IMR-90 (cell line): ENCODE data around the gene SYCE3. TPM values are rescaled to one million over a fixed set of nuclear protein-coding genes. Genes with fewer than 3 reads are reported as not detected.

Experiments
- ATAC-seq: fragments of 200-7000 bp; cut with Tn5 transposase; 2 replicates; pipeline ENCODE4 v1.9.1; 2020; ENCODE audit warnings: low read depth, mild to moderate bottlenecking, moderate library complexity
- BruUV-seq: library from RNA; stranded (reverse); fragments of 400-500 nt; replicated peaks from 2 replicates; lab custom pipeline; 2021; lab: Mats Ljungman, UMichigan
- CTCF ChIA-PET: fragments of 300-600 bp; formaldehyde crosslinking; extraction: SDS; loops from one replicate; lab custom pipeline; 2021; ENCODE audit warnings: antibody characterized with exemption; lab: Yijun Ruan, JAX
- POLR2A ChIA-PET: fragments of 300-600 bp; sonication (Branson Sonifier 250); formaldehyde crosslinking; loops from one replicate; lab custom pipeline; 2022; ENCODE audit warnings: antibody characterized with exemption; ENCODE audit not compliant: unreplicated experiment; lab: Charles Lee
- DNase-seq: peaks from one replicate; pipeline ENCODE4 v3.0.0; 2013
- H2AFZ ChIP-seq: replicated peaks from 2 replicates; pipeline ENCODE3; 2013; ENCODE audit warnings: low read length, mild to moderate bottlenecking; ENCODE audit not compliant: poor library complexity
- H2AK5ac ChIP-seq: 2 replicates; pipeline ENCODE4 v1.6.1; 2013; ENCODE audit warnings: low read depth, low read length, inconsistent platforms
- H2AK9ac ChIP-seq: replicated peaks from 2 replicates; pipeline ENCODE3; 2013; ENCODE audit warnings: mild to moderate bottlenecking, low read depth, low read length, moderate library complexity; ENCODE audit not compliant: poor library complexity
- H2BK120ac ChIP-seq: 2 replicates; pipeline ENCODE4 v1.6.1; 2013; ENCODE audit warnings: low read depth, low read length, inconsistent platforms
- H2BK15ac ChIP-seq: 3 replicates; pipeline ENCODE4 v1.6.1; 2013; ENCODE audit warnings: low read depth, low read length, inconsistent platforms
- H2BK20ac ChIP-seq: 2 replicates; pipeline ENCODE4 v1.6.1; 2013; ENCODE audit warnings: low read depth, mild to moderate bottlenecking, inconsistent platforms, low read length, moderate library complexity
- H2BK5ac ChIP-seq: 2 replicates; pipeline ENCODE4 v1.6.1; 2013; ENCODE audit warnings: mild to moderate bottlenecking, low read depth, low read length, inconsistent platforms; ENCODE audit not compliant: poor library complexity, severe bottlenecking
- H3K14ac ChIP-seq: replicated peaks from 2 replicates; pipeline ENCODE4 v1.6.1; 2013; ENCODE audit warnings: low read depth, low read length, inconsistent platforms
- H3K18ac ChIP-seq: 2 replicates; pipeline ENCODE4 v1.6.1; 2013; ENCODE audit warnings: low read depth, low read length, control low read depth
- H3K23ac ChIP-seq: 2 replicates; pipeline ENCODE4 v1.6.1; 2013; ENCODE audit warnings: low read depth, low read length, inconsistent platforms
- H3K27ac ChIP-seq: 2 replicates; pipeline ENCODE4 v1.5.1; 2013; ENCODE audit warnings: mild to moderate bottlenecking, control low read depth, low read length; ENCODE audit not compliant: insufficient read depth
- H3K27me3 ChIP-seq: 2 replicates; pipeline ENCODE4 v1.6.1; 2013; ENCODE audit warnings: low read length; ENCODE audit not compliant: control insufficient read depth, insufficient read depth
- H3K36me3 ChIP-seq: 2 replicates; pipeline ENCODE4 v1.6.1; 2013; ENCODE audit warnings: low read length, mixed read lengths; ENCODE audit not compliant: control insufficient read depth, insufficient read depth
- H3K4ac ChIP-seq: 2 replicates; pipeline ENCODE4 v1.6.1; 2013; ENCODE audit warnings: low read depth, low read length, inconsistent platforms
- H3K4me1 ChIP-seq: 2 replicates; pipeline ENCODE4 v1.6.1; 2013; ENCODE audit warnings: low read length, mixed read lengths; ENCODE audit not compliant: control insufficient read depth, insufficient read depth
- H3K4me2 ChIP-seq: 2 replicates; pipeline ENCODE4 v1.6.1; 2013; ENCODE audit warnings: low read depth, mild to moderate bottlenecking, control low read depth, low read length, moderate library complexity
- H3K4me3 ChIP-seq: 2 replicates; pipeline ENCODE4 v1.5.1; 2013; ENCODE audit warnings: low read depth, mild to moderate bottlenecking, control low read depth, low read length, moderate library complexity; ENCODE audit not compliant: insufficient read depth
- H3K56ac ChIP-seq: 2 replicates; pipeline ENCODE4 v1.6.1; 2013; ENCODE audit warnings: low read length, inconsistent platforms; ENCODE audit not compliant: insufficient read depth; ENCODE audit errors: extremely low read depth
- H3K79me1 ChIP-seq, 2 experiments: 2 replicates each; pipeline ENCODE4 v1.6.1; 2013; ENCODE audit warnings: low read length in 2 of 2, inconsistent platforms in 1 of 2, low read depth in 1 of 2
- H3K9ac ChIP-seq: 2 replicates; pipeline ENCODE4 v1.6.1; 2013; ENCODE audit warnings: low read depth, low read length, control low read depth
- H3K9me1 ChIP-seq: 2 replicates; pipeline ENCODE4 v1.6.1; 2013; ENCODE audit warnings: low read length, inconsistent platforms; ENCODE audit not compliant: insufficient read depth
- H3K9me3 ChIP-seq: 2 replicates; pipeline ENCODE4 v1.6.1; 2013; ENCODE audit warnings: low read length; ENCODE audit not compliant: control insufficient read depth, insufficient read depth
- H4K20me1 ChIP-seq: 2 replicates; pipeline ENCODE4 v1.6.1; 2013; ENCODE audit warnings: low read length, inconsistent platforms; ENCODE audit not compliant: insufficient read depth
- H4K5ac ChIP-seq: 2 replicates; pipeline ENCODE4 v1.6.1; 2013; ENCODE audit warnings: mild to moderate bottlenecking, low read depth, low read length, control low read depth
- H4K8ac ChIP-seq, 2 experiments: 2 replicates each; pipeline ENCODE4 v1.6.1; 2013; ENCODE audit warnings: low read depth in 2 of 2, low read length in 2 of 2, control low read depth in 1 of 2, inconsistent platforms in 1 of 2
- H4K91ac ChIP-seq: 2 replicates; pipeline ENCODE4 v1.6.1; 2013; ENCODE audit warnings: low read depth, low read length, inconsistent platforms; ENCODE audit not compliant: insufficient read depth
- BHLHE40 ChIP-seq: fragments of 150-350 bp; IDR thresholded peaks from 2 replicates; pipeline ENCODE4 v1.6.1; 2016; ENCODE audit warnings: mild to moderate bottlenecking, low read depth, low read length
- CEBPB ChIP-seq: IDR thresholded peaks from 2 replicates; pipeline ENCODE4 v1.6.1; 2012; ENCODE audit warnings: low read depth, low read length, improper control_type of control experiment
- CHD1 ChIP-seq: IDR thresholded peaks from 2 replicates; pipeline ENCODE4 v1.6.1; 2012; ENCODE audit warnings: low read depth, low read length, improper control_type of control experiment
- ELK1 ChIP-seq: fragments of 150-350 bp; IDR thresholded peaks from 2 replicates; pipeline ENCODE4 v1.6.1; 2016; ENCODE audit warnings: low read depth, mild to moderate bottlenecking, low read length, moderate library complexity, borderline replicate concordance
- FOS ChIP-seq: fragments of 150-350 bp; IDR thresholded peaks from 2 replicates; pipeline ENCODE4 v1.6.1; 2016; ENCODE audit warnings: low read depth, low read length
- MXI1 ChIP-seq: IDR thresholded peaks from 2 replicates; pipeline ENCODE4 v1.6.1; 2012; ENCODE audit warnings: low read depth, mild to moderate bottlenecking, low read length, moderate library complexity, borderline replicate concordance
- NFE2L2 ChIP-seq: fragments of 150-350 bp; IDR thresholded peaks from 2 replicates; pipeline ENCODE4 v1.6.1; 2016; ENCODE audit warnings: low read depth, mild to moderate bottlenecking, low read length
- RCOR1 ChIP-seq: IDR thresholded peaks from 2 replicates; pipeline ENCODE4 v1.6.1; 2012; ENCODE audit warnings: mild to moderate bottlenecking, low read length, improper control_type of control experiment; ENCODE audit not compliant: insufficient replicate concordance
- RFX5 ChIP-seq: IDR thresholded peaks from 2 replicates; pipeline ENCODE4 v1.8.0; 2012; ENCODE audit warnings: low read depth, mild to moderate bottlenecking, low read length, moderate library complexity
- SMC3 ChIP-seq: fragments of 150-350 bp; IDR thresholded peaks from 2 replicates; pipeline ENCODE4 v1.6.1; 2016; ENCODE audit warnings: low read depth, mild to moderate bottlenecking, antibody characterized with exemption, low read length, moderate library complexity
- USF2 ChIP-seq: fragments of 150-350 bp; IDR thresholded peaks from 2 replicates; pipeline ENCODE4 v1.6.1; 2017; ENCODE audit warnings: mild to moderate bottlenecking, antibody characterized with exemption, low read length, low read depth
- WGBS, 2 experiments: methylation state at CpG; one replicate each; pipeline versions ENCODE4 v1.1.5 to v1.1.7; 2013; ENCODE audit warnings: missing lambda C conversion rate in 2 of 2; ENCODE audit not compliant: insufficient read length in 1 of 2; ENCODE audit errors: extremely low coverage in 2 of 2; 5-methylcytosine and 5-hydroxymethylcytosine counted together
- dilution Hi-C: fragments of 300-500 bp; cut with HindIII; formaldehyde crosslinking; loops from one replicate; pipeline ENCODE4 v1.14.3; 2018; ENCODE audit warnings: low sequenced_read_pairs; ENCODE audit not compliant: unreplicated experiment
- in situ Hi-C: fragments of 300-500 bp; cut with MboI; formaldehyde crosslinking; loops from 3 replicates; pipeline ENCODE4 v1.14.3; 2019; ENCODE audit warnings: low sequenced_read_pairs, inconsistent platforms, mixed read lengths
- intact Hi-C: fragments of 100-400 bp; cut with micrococcal nuclease; formaldehyde crosslinking; loops from 2 replicates; pipeline ENCODE4 v1.10.0; 2022
- polyA plus RNA-seq, 3 experiments: library from polyadenylated mRNA; depleted of rRNA; stranded (reverse); fragments of >200 nt; gene quantifications; 2 replicates each; pipeline ENCODE4 v1.2.3, GENCODE V29; 2012; ENCODE audit warnings: low replicate concordance in 1 of 3
- total RNA-seq: library from RNA; depleted of rRNA; stranded (reverse); fragments of >200 nt; gene quantifications from 2 replicates; pipeline ENCODE4 v1.2.3, GENCODE V29; 2012

SYCE3 gene
- total and polyA plus RNA-seq, 2 of the 4 experiments (the other 2 are of a cell fraction) = not detected

GRCh38 chr22:50563413-50564160 lies 868 bp upstream of the SYCE3 start (continued):
- no peak for TF ChIP-seq USF2

DNA sequence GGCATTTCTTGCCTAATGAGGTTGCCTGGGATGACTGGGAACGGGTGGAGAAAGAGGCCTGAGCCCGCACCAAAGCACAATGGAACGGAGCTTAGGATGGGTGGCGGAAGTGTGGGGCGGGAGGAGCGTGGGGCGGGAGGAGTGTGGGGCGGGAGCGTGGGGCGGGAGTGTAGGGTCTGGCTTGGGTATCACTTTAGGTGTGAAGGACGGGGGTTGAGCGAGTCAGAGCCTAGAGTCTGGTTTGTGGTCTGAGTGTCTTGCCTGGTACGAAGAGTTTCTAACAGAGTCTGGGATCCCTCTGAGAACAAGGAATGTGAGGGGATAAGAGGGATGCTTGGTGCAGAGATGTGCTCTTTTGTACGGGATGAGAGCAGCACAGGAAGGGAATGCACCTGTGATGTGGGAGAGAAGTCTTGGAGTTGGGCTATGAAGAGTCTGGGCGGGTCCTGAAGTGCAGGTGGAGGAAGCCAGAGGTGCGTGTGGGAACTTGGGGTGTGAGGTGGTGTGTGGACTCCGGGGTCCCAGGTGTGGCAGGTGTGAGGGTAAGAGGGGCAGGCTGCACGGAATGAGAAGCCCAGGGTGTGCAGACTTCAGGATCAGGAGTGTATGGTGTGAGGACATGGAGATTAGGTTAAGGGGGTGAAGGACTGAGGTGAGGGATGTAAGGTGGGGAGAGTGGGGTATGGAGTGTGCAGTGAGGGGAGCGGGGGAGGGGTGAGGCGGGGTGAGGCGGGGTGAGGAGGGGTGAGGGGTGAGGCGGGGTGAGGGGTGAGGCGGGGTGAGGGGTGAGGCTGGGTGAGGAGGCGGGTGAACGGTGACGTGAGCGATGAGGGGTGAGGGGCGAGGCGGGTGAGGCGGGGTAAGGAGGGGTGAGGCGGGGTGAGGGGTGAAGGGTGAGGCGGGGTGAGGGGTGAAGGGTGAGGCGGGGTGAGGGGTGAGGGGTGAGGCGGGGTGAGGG lies 1.0 kb downstream of the SYCE3 start:
- Histone ChIP-seq H3K56ac (no peak overlapping the region), H2AFZ (peak overlapping the region; percentile 51), H3K36me3 (no peaks in the 10 kb centered on the region), H2BK5ac (no peak overlapping the region), H4K8ac (no peak overlapping the region), H3K9ac (no peak overlapping the region), H3K79me1 (no peaks in the 10 kb centered on the region), H4K20me1 (no peaks in the 10 kb centered on the region), H2AK9ac (no peak overlapping the region), H3K9me3 (no peaks in the 10 kb centered on the region), H3K27me3 (peaks cover 32% of the 10 kb centered on the region), H2AK5ac (no peak overlapping the region), H4K91ac (no peak overlapping the region), H3K18ac (no peak overlapping the region), H3K4me1 (no peaks in the 10 kb centered on the region), H3K9me1 (0 out of 2 replicates have a peak, but pooled peaks cover 4% of the 10 kb centered on the region), H2BK120ac (no peak overlapping the region), H3K4me3 (no peak overlapping the region), H2BK20ac (no peak overlapping the region), H3K4ac (no peak overlapping the region), H4K5ac (no peak overlapping the region), H2BK15ac (no peak overlapping the region), H3K4me2 (no peak overlapping the region), H3K23ac (no peak overlapping the region), H3K27ac (no peak overlapping the region), H3K14ac (no peak overlapping the region)
- no peak for ATAC-seq
- no peak for DNase-seq
- CTCF ChIA-PET = no interaction called here
- POLR2A ChIA-PET = no interaction called here
- dilution Hi-C loops (no loop called here), intact Hi-C loops (no loop called here), in situ Hi-C loops (no loop called here)
- WGBS, 2 experiments = 68% methylated on average over 13 of the region's 34 CpGs; no CpG with 5 or more reads in 1 of the 2 experiments
- BruUV-seq = no TSS peak
- TF ChIP-seq CEBPB = no peak
- no peak for TF ChIP-seq MXI1
- TF ChIP-seq ELK1 = no peak
- no peak for TF ChIP-seq NFE2L2
- TF ChIP-seq FOS = no peak
- TF ChIP-seq BHLHE40 = no peak
- no peak for TF ChIP-seq RCOR1
- TF ChIP-seq SMC3 = no peak
- TF ChIP-seq USF2 = no peak
- no peak for TF ChIP-seq CHD1
- no peak for TF ChIP-seq RFX5
